Suppressor macrophage (primary cell): Measurements from ENCODE around the gene SORBS1.

Experiments used
- DNase-seq, 4 experiments: peaks; one replicate each; pipeline ENCODE4 v3.0.0-alpha.2; 2020 to 2022

The SORBS1 gene

GRCh38 chr10:95262763-95263518 lies 298.2 kb downstream of the SORBS1 start:
- no peak for DNase-seq

- DNase-seq = no peak
Measured at GRCh38 chr10:95261926-95262325, 299.2 kb downstream of the SORBS1 start.
